Gastroesophageal sphincter (tissue), 3 donors: ENCODE data around the gene LEKR1.

Source experiments
- CTCF ChIP-seq, 4 experiments: fragments of 200-600 bp in 2 of 4; fragments of 450-650 bp in 2 of 4; sonication (generic) in 1 of 4; IDR thresholded peaks; one replicate each; pipeline ENCODE4 v1.5.1; 2017 to 2019; ENCODE audit warnings: antibody characterized with exemption in 4 of 4, mild to moderate bottlenecking in 2 of 4, moderate library complexity in 2 of 4
- POLR2A ChIP-seq, 2 donors: fragments of 450-650 bp; IDR thresholded peaks; one replicate each; pipeline ENCODE4 v1.6.1; 2017; ENCODE audit warnings: antibody characterized with exemption in 2 of 2, mild to moderate bottlenecking in 2 of 2, moderate library complexity in 1 of 2
- POLR2AphosphoS5 ChIP-seq: sonication (generic); formaldehyde crosslinking; IDR thresholded peaks from one replicate; pipeline ENCODE4 v1.6.1; 2017; ENCODE audit warnings: antibody characterized with exemption

GRCh38 chr3:156918746-156919145 is 92.6 kb downstream of the LEKR1 start:
- TF ChIP-seq CTCF (IDR thresholded peaks at IDR 0.05) (no peak), POLR2AphosphoS5 (no peak), POLR2A (IDR thresholded peaks at IDR 0.05) (no peak)
